ENCODE measurements around the gene DOK6. TPM values are rescaled to one million over a fixed set of nuclear protein-coding genes. Genes with fewer than 3 reads are reported as not detected.

The DOK6 gene
- total RNA-seq, 6 experiments from 2014 or later, result not detected

DNA sequence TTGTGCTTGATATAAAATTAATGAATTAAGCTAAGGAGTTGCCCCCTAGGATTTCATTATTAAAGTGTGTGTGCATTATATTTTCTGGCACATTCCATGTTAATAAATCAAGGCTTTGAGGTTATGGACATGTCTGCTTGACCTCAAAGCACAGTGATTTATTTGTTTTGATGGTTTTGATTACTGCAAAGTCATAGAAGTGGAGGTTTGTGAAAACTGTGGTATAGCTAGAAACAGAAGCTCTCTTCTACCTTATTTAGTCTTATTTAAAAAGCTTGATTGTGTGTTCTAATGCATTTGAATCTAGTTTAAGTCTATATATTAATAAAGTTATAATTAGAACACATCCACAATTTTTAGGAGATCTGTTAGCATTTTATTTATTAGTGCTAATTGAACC, 32.2 kb downstream of the DOK6 start:
- Mint-ChIP-seq H3K4me3 (no peak overlapping the region), H3K36me3 (ENCODE audit: low read depth) (no peaks in the 10 kb centered on the region), H3K27ac (no peak overlapping the region), H3K9me3 (peaks cover 9% of the 10 kb centered on the region; the same call in 1 of the 2 replicates), H3K27me3 (ENCODE audit: insufficient read depth) (no peaks in the 10 kb centered on the region; the same call in 1 of the 2 replicates), H3K4me1 (ENCODE audit: low read depth) (no peaks in the 10 kb centered on the region)
- TF ChIP-seq CTCF (IDR thresholded peaks at IDR 0.05), result no peak
- no peak for DNase-seq

- no peak for DNase-seq
- TF ChIP-seq CTCF (IDR thresholded peaks at IDR 0.05), result no peak
- H3K4me3 Mint-ChIP-seq, result no peak overlapping the region
- H3K27ac Mint-ChIP-seq, result no peak overlapping the region
- no peaks in the 10 kb centered on the region for H3K4me1 Mint-ChIP-seq (ENCODE audit: low read depth)
- peaks cover 22% of the 10 kb centered on the region for H3K9me3 Mint-ChIP-seq
- H3K36me3 Mint-ChIP-seq (ENCODE audit: low read depth), result peaks cover 4% of the 10 kb centered on the region; the same call in 1 of the 2 replicates
- no peaks in the 10 kb centered on the region; the same call in 1 of the 2 replicates for H3K27me3 Mint-ChIP-seq (ENCODE audit: insufficient read depth)
Observed at GRCh38 chr18:69435000-69435399, 34.3 kb downstream of the DOK6 start.

GRCh38 chr18:69444221-69444620, 43.5 kb downstream of the DOK6 start:
- no peak for TF ChIP-seq CTCF (IDR thresholded peaks at IDR 0.05)
- H3K27me3 Mint-ChIP-seq (ENCODE audit: insufficient read depth), result no peaks in the 10 kb centered on the region
- DNase-seq, result no peak
- no peaks in the 10 kb centered on the region for H3K4me1 Mint-ChIP-seq (ENCODE audit: low read depth)
- peaks cover 18% of the 10 kb centered on the region for H3K9me3 Mint-ChIP-seq
- no peak overlapping the region for H3K4me3 Mint-ChIP-seq
- no peak overlapping the region for H3K27ac Mint-ChIP-seq
- H3K36me3 Mint-ChIP-seq (ENCODE audit: low read depth), result peaks cover 5% of the 10 kb centered on the region; the same call in 1 of the 2 replicates

DNA sequence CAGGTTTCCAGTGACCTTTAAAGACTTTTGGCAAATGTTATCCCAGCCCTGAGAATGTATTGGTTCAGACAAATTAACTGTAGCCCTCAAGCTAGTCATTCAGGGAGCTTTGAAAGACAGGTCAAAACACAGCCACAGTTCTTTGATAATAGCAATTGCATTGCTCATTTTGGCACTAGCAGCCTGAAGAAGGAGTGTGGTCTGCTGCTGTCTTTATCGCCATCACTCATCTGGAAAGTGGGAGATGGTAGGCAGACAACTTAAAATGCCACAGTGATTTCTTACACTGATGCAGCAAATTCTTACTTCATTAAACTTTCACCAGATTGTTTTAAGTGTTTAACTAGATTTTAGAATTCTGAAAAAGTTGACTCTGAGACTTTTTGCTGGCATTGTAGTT, 47.2 kb downstream of the DOK6 start:
- no peak for TF ChIP-seq CTCF (IDR thresholded peaks at IDR 0.05)
- Mint-ChIP-seq H3K27ac (no peak overlapping the region), H3K36me3 (ENCODE audit: low read depth) (no peaks in the 10 kb centered on the region), H3K27me3 (ENCODE audit: insufficient read depth) (no peaks in the 10 kb centered on the region), H3K4me3 (no peak overlapping the region), H3K4me1 (ENCODE audit: low read depth) (no peaks in the 10 kb centered on the region), H3K9me3 (peaks cover 11% of the 10 kb centered on the region)
- DNase-seq, result no peak

DNA sequence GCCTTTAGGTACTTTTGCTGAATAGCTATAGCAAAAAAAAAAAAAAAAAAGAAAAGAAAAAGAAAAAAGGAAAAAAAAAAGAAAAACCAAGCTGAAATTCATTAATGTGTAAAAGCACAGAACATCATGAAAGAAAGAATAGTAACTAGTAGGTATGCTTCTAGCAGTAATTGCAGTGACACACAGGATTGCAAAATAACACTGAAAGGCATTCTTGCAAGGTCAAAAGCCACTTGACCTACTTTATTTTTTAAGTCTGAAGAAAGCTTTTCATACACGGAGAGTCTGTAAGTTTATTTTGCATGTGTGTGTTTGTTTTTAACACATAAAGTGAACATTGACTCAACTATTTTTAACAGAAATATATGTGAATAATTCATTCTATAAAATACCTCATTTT, 54.4 kb downstream of the DOK6 start:
- DNase-seq, result no peak
- no peaks in the 10 kb centered on the region for H3K27me3 Mint-ChIP-seq (ENCODE audit: insufficient read depth)
- no peaks in the 10 kb centered on the region for H3K36me3 Mint-ChIP-seq (ENCODE audit: low read depth)
- H3K27ac Mint-ChIP-seq, result no peak overlapping the region
- H3K4me3 Mint-ChIP-seq, result no peak overlapping the region
- no peaks in the 10 kb centered on the region for H3K4me1 Mint-ChIP-seq (ENCODE audit: low read depth)
- TF ChIP-seq CTCF (IDR thresholded peaks at IDR 0.05), result no peak
- peaks cover 16% of the 10 kb centered on the region for H3K9me3 Mint-ChIP-seq

- Mint-ChIP-seq H3K9me3 (peaks cover 41% of the 10 kb centered on the region), H3K27me3 (ENCODE audit: insufficient read depth) (no peaks in the 10 kb centered on the region), H3K27ac (no peak overlapping the region), H3K4me1 (ENCODE audit: low read depth) (no peaks in the 10 kb centered on the region), H3K4me3 (no peak overlapping the region), H3K36me3 (ENCODE audit: low read depth) (0 out of 2 replicates have a peak, but pooled peaks cover 5% of the 10 kb centered on the region)
- peak; percentile 26; the same call in 1 of the 2 replicates for TF ChIP-seq CTCF (IDR thresholded peaks at IDR 0.05)
- DNase-seq, result no peak
Observed at GRCh38 chr18:69469444-69469919, 68.8 kb downstream of the DOK6 start.
